T47D (cell line): ENCODE results near the gene KEAP1.

ENCODE experiments used
- DNase-seq, 2 experiments: peaks; one replicate each; pipeline versions ENCODE4 v3.0.0 to v3.0.0-alpha.2; 2011 to 2012; ENCODE audit warnings: low read depth in 1 of 2, low spot score in 1 of 2
- JUND ChIP-seq: IDR thresholded peaks from 2 replicates; pipeline ENCODE4 v1.6.1; 2012; ENCODE audit warnings: low read depth
- in situ Hi-C: cut with HindIII; loops from 2 replicates; pipeline ENCODE4 v1.10.0; 2016; ENCODE audit warnings: low sequenced_read_pairs, low pct_unique_long_range_greater_than_20kb

KEAP1 gene

DNA sequence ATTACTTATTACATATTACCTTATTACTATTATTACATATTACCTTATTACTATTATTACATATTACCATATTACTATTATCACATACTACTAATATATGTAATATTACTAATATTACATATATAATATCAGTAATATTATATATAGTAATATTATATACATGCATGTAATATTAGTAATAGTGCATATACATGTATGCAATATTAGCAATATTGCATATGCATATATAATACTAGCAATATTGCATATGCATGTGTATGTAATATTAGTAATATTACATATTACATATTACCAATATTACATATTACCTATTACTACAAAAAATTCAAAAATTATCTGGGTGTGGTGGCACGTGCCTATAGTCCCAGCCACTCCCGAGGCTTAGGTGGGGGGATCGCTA lies 60.5 kb downstream of the KEAP1 start:
- in situ Hi-C loops = no loop called here
- DNase-seq = no peak
- TF ChIP-seq JUND = no peak

DNA sequence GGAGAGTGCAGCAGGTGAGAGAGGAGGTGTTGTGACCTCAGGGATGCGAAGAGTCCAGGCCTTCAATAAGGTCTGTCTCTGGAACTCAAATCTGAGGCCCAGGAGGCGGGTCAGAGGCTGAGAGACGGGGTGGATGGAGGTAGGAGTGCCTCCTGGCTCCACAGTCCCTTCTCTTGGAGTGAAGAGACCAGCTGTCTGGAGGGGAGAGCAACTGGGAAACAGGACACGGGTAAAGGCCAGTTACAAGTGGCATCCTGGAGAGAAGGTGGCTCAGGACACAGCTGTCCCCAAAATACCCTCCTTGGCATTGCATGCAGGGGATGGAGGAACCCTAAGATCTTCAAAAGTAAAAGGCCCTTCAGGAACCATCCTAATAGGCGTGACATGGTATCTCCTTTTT lies 63.6 kb downstream of the KEAP1 start:
- no peak for DNase-seq
- in situ Hi-C loops = no loop called here
- no peak for TF ChIP-seq JUND
